Sigmoid colon (tissue), 4 donors: Measurements from ENCODE around the gene TYMS.

ENCODE experiments used
- EP300 ChIP-seq, 4 donors: sonication (generic); formaldehyde crosslinking; IDR thresholded peaks; one replicate each; pipeline ENCODE4 v1.6.1; 2017; ENCODE audit warnings: antibody characterized with exemption in 4 of 4
- POLR2A ChIP-seq, 2 donors: fragments of 450-650 bp; IDR thresholded peaks; one replicate each; pipeline ENCODE4 v1.6.1; 2016; ENCODE audit warnings: antibody characterized with exemption in 2 of 2, mild to moderate bottlenecking in 2 of 2, moderate library complexity in 2 of 2
- POLR2AphosphoS5 ChIP-seq, 4 donors: sonication (generic); formaldehyde crosslinking; IDR thresholded peaks; one replicate each; pipeline ENCODE4 v1.6.1; 2017; ENCODE audit warnings: antibody characterized with exemption in 4 of 4
- TF ChIP-seq, protein P1 (sequence below), 4 experiments: fragments of 450-650 bp in 3 of 4; fragments of 200-600 bp in 1 of 4; IDR thresholded peaks; one replicate each; pipeline ENCODE4 v1.5.1; 2016 to 2019; ENCODE audit warnings: antibody characterized with exemption in 4 of 4, mild to moderate bottlenecking in 3 of 4, moderate library complexity in 2 of 4

GRCh38 chr18:681985-682384, 24.5 kb downstream of the TYMS start:
- TF ChIP-seq POLR2AphosphoS5 (IDR thresholded peaks at IDR 0.05) (no peak), POLR2A (IDR thresholded peaks at IDR 0.05) (no peak), EP300 (IDR thresholded peaks at IDR 0.05) (no peak)
- TF ChIP-seq, protein P1, sequence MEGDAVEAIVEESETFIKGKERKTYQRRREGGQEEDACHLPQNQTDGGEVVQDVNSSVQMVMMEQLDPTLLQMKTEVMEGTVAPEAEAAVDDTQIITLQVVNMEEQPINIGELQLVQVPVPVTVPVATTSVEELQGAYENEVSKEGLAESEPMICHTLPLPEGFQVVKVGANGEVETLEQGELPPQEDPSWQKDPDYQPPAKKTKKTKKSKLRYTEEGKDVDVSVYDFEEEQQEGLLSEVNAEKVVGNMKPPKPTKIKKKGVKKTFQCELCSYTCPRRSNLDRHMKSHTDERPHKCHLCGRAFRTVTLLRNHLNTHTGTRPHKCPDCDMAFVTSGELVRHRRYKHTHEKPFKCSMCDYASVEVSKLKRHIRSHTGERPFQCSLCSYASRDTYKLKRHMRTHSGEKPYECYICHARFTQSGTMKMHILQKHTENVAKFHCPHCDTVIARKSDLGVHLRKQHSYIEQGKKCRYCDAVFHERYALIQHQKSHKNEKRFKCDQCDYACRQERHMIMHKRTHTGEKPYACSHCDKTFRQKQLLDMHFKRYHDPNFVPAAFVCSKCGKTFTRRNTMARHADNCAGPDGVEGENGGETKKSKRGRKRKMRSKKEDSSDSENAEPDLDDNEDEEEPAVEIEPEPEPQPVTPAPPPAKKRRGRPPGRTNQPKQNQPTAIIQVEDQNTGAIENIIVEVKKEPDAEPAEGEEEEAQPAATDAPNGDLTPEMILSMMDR (IDR thresholded peaks at IDR 0.05): no peak
